Keratinocyte (primary cell): Measurements from ENCODE around the gene CACNA2D1. TPM values are rescaled to one million over a fixed set of nuclear protein-coding genes. Genes with fewer than 3 reads are reported as not detected.

Experiments used
- DNase-seq: peaks from one replicate; pipeline ENCODE4 v3.0.0-alpha.2; 2011; ENCODE audit warnings: low read depth, missing footprints, low spot score
- FAIRE-seq: peaks from 2 replicates; lab custom pipeline; 2011; peaks lifted over from hg19 to GRCh38; lab: Jason Lieb, UNC
- H2AFZ ChIP-seq: 2 replicates; pipeline ENCODE4 v1.6.0; 2012; ENCODE audit warnings: low read length, control low read depth, inconsistent platforms; ENCODE audit not compliant: control insufficient read depth
- H3K27ac ChIP-seq: 2 replicates; pipeline ENCODE4 v1.5.1; 2011; ENCODE audit warnings: low read length; ENCODE audit not compliant: control insufficient read depth, insufficient read depth
- H3K27me3 ChIP-seq: 3 replicates; pipeline ENCODE4 v1.6.0; 2011; ENCODE audit warnings: low read length; ENCODE audit not compliant: control insufficient read depth, insufficient read depth; ENCODE audit errors: extremely low read depth
- H3K36me3 ChIP-seq, 2 experiments: 2 replicates in 1 of 2; 3 replicates in 1 of 2; pipeline ENCODE4 v1.5.1; 2011; ENCODE audit warnings: low read length in 2 of 2, mild to moderate bottlenecking in 1 of 2; ENCODE audit not compliant: control insufficient read depth in 2 of 2, insufficient read depth in 2 of 2; ENCODE audit errors: extremely low read depth in 1 of 2
- H3K4me1 ChIP-seq: 3 replicates; pipeline ENCODE4 v1.5.1; 2011; ENCODE audit warnings: low read length; ENCODE audit not compliant: control insufficient read depth, insufficient read depth; ENCODE audit errors: extremely low read depth
- H3K4me2 ChIP-seq: 3 replicates; pipeline ENCODE4 v1.6.0; 2011; ENCODE audit warnings: low read depth, low read length; ENCODE audit not compliant: control insufficient read depth, insufficient read depth; ENCODE audit errors: extremely low read depth
- H3K4me3 ChIP-seq, 3 experiments: fragments of 200-600 bp in 1 of 3; sonication (generic) in 1 of 3; 2 replicates in 2 of 3; 3 replicates in 1 of 3; pipeline ENCODE4 v1.5.1; 2011 to 2016; ENCODE audit warnings: low read length in 3 of 3, mild to moderate bottlenecking in 3 of 3, control low read depth in 2 of 3, inconsistent platforms in 1 of 3, low read depth in 1 of 3, mixed read lengths in 1 of 3, mixed run types in 1 of 3, moderate library complexity in 1 of 3; ENCODE audit not compliant: control insufficient read depth in 2 of 3, insufficient read depth in 2 of 3; ENCODE audit errors: extremely low read depth in 1 of 3
- H3K79me2 ChIP-seq: 2 replicates; pipeline ENCODE4 v1.6.0; 2012; ENCODE audit warnings: low read length; ENCODE audit not compliant: control insufficient read depth, insufficient read depth
- H3K9ac ChIP-seq: 3 replicates; pipeline ENCODE4 v1.6.0; 2011; ENCODE audit warnings: low read length; ENCODE audit not compliant: control insufficient read depth, insufficient read depth; ENCODE audit errors: extremely low read depth
- H3K9me1 ChIP-seq: 3 replicates; pipeline ENCODE4 v1.6.0; 2011; ENCODE audit warnings: low read length; ENCODE audit not compliant: control insufficient read depth, insufficient read depth; ENCODE audit errors: extremely low read depth
- H3K9me3 ChIP-seq: 2 replicates; pipeline ENCODE4 v1.5.1; 2012; ENCODE audit warnings: low read depth, low read length; ENCODE audit not compliant: control insufficient read depth
- H4K20me1 ChIP-seq: 3 replicates; pipeline ENCODE4 v1.6.0; 2011; ENCODE audit warnings: low read length; ENCODE audit not compliant: control insufficient read depth, insufficient read depth; ENCODE audit errors: extremely low read depth
- EZH2 ChIP-seq: IDR thresholded peaks from one replicate; pipeline ENCODE4 v1.6.1; 2012; ENCODE audit warnings: inconsistent platforms, mild to moderate bottlenecking, low read length, moderate library complexity
- dilution Hi-C: fragments of 300-500 bp; cut with MboI; formaldehyde crosslinking; loops from one replicate; pipeline ENCODE4 v1.7.0; 2020; ENCODE audit warnings: low sequenced_read_pairs; ENCODE audit not compliant: extremely low pct_ligation_motif_present
- polyA plus RNA-seq, 5 experiments: library from polyadenylated mRNA; depleted of rRNA in 3 of 5; stranded (reverse) in 3 of 5; stranded (forward) in 1 of 5; unstranded in 1 of 5; fragments of >200 nt; gene quantifications; 1 replicate in 1 of 5; 2 replicates in 3 of 5; 3 replicates in 1 of 5; pipeline versions ENCODE4 v1.2.1 to v1.2.3, GENCODE V29; 2011 to 2012; ENCODE audit warnings: missing spikeins in 2 of 5, low read depth in 1 of 5, low replicate concordance in 1 of 5
- TF ChIP-seq, protein P1 (sequence below), 3 experiments: IDR thresholded peaks in 1 of 3; conservative IDR thresholded peaks in 1 of 3; optimal IDR thresholded peaks in 1 of 3; 2 replicates in 2 of 3; 3 replicates in 1 of 3; pipeline versions ENCODE3 to v1.5.1; 2011; ENCODE audit warnings: low read length in 3 of 3, mild to moderate bottlenecking in 3 of 3, moderate library complexity in 2 of 3, control low read depth in 1 of 3, inconsistent platforms in 1 of 3; ENCODE audit not compliant: insufficient read depth in 2 of 3; ENCODE audit errors: extremely low read depth in 1 of 3

The CACNA2D1 gene
- polyA plus RNA-seq, 1 donor (not counting 4 experiments of a cell fraction or from before 2014, with no cell fraction given) = 1.8 TPM

GRCh38 chr7:82230811-82231581 is 212.6 kb downstream of the CACNA2D1 start:
- H3K9me3 ChIP-seq = no peaks in the 10 kb centered on the region
- H3K27me3 ChIP-seq = no peaks in the 10 kb centered on the region
- H3K79me2 ChIP-seq = no peaks in the 10 kb centered on the region
- H3K9me1 ChIP-seq = no peaks in the 10 kb centered on the region
- no peaks in the 10 kb centered on the region for H3K36me3 ChIP-seq
- no peak for DNase-seq
- no peak for TF ChIP-seq EZH2
- TF ChIP-seq, protein P1, sequence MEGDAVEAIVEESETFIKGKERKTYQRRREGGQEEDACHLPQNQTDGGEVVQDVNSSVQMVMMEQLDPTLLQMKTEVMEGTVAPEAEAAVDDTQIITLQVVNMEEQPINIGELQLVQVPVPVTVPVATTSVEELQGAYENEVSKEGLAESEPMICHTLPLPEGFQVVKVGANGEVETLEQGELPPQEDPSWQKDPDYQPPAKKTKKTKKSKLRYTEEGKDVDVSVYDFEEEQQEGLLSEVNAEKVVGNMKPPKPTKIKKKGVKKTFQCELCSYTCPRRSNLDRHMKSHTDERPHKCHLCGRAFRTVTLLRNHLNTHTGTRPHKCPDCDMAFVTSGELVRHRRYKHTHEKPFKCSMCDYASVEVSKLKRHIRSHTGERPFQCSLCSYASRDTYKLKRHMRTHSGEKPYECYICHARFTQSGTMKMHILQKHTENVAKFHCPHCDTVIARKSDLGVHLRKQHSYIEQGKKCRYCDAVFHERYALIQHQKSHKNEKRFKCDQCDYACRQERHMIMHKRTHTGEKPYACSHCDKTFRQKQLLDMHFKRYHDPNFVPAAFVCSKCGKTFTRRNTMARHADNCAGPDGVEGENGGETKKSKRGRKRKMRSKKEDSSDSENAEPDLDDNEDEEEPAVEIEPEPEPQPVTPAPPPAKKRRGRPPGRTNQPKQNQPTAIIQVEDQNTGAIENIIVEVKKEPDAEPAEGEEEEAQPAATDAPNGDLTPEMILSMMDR (optimal IDR thresholded peaks at IDR 0.05 in 1 of 3, IDR thresholded peaks at IDR 0.05 in 1 of 3, conservative IDR thresholded peaks at IDR 0.05 in 1 of 3; ENCODE audit: extremely low read depth in 1 of 3, insufficient read depth in 2 of 3, low read length in 3 of 3) = no peak
- no peaks in the 10 kb centered on the region for H4K20me1 ChIP-seq
- no peak overlapping the region for H3K9ac ChIP-seq
- H3K4me1 ChIP-seq = no peaks in the 10 kb centered on the region
- FAIRE-seq = no peak
- dilution Hi-C loops = no loop called here
- H3K4me2 ChIP-seq = no peak overlapping the region
- no peak overlapping the region for H3K4me3 ChIP-seq
- no peak overlapping the region for H3K27ac ChIP-seq
- no peak overlapping the region for H2AFZ ChIP-seq

GRCh38 chr7:82229164-82229563 is 214.4 kb downstream of the CACNA2D1 start:
- Histone ChIP-seq H3K27me3 (no peaks in the 10 kb centered on the region), H3K36me3 (no peaks in the 10 kb centered on the region), H3K9ac (no peak overlapping the region), H3K4me1 (no peaks in the 10 kb centered on the region), H4K20me1 (no peaks in the 10 kb centered on the region), H3K9me3 (no peaks in the 10 kb centered on the region), H2AFZ (no peak overlapping the region), H3K27ac (no peak overlapping the region), H3K9me1 (no peaks in the 10 kb centered on the region), H3K4me3 (no peak overlapping the region), H3K79me2 (no peaks in the 10 kb centered on the region), H3K4me2 (no peak overlapping the region)
- dilution Hi-C loops = no loop called here
- no peak for FAIRE-seq
- TF ChIP-seq EZH2 = no peak
- TF ChIP-seq, protein P1 (optimal IDR thresholded peaks at IDR 0.05 in 1 of 3, IDR thresholded peaks at IDR 0.05 in 1 of 3, conservative IDR thresholded peaks at IDR 0.05 in 1 of 3; ENCODE audit: extremely low read depth in 1 of 3, insufficient read depth in 2 of 3, low read length in 3 of 3) = no peak
- no peak for DNase-seq
